A549 (cell line): Measurements from ENCODE around the gene SLC15A3.

Experiments used
- CEBPB ChIP-seq, 2 experiments: fragments of >200 bp in 1 of 2; sonication (Bioruptor Twin) in 1 of 2; formaldehyde crosslinking in 1 of 2; IDR thresholded peaks; 2 replicates each; pipeline ENCODE4 v1.6.1; 2012 to 2016
- POLR2A ChIP-seq: IDR thresholded peaks from 2 replicates; pipeline ENCODE4 v1.6.1; 2012; ENCODE audit warnings: mild to moderate bottlenecking, low read length

- TF ChIP-seq POLR2A, result no peak
- TF ChIP-seq CEBPB (IDR thresholded peaks at IDR 0.05), result no peak
These were observed 43.2 kb downstream of the SLC15A3 start for GRCh38 chr11:60908803-60909202.
